Activated CD8-positive, alpha-beta T cell treated with anti-CD3 and anti-CD28 coated beads for 36 hours (primary cell): ENCODE data around the gene SCGB1C2. TPM values are rescaled to one million over a fixed set of nuclear protein-coding genes. Genes with fewer than 3 reads are reported as not detected.

Experiments used
- ATAC-seq: fragments of 200-7000 bp; cut with Tn5 transposase; one replicate; pipeline ENCODE4 v1.10.0; 2021; ENCODE audit warnings: mild to moderate bottlenecking, moderate library complexity
- CTCF ChIA-PET: fragments of 350-600 bp; sonication (Branson Sonifier 250); formaldehyde crosslinking; loops from one replicate; lab custom pipeline; 2021; ENCODE audit warnings: antibody characterized with exemption; lab: Charles Lee
- POLR2A ChIA-PET: fragments of 350-600 bp; sonication (Branson Sonifier 250); formaldehyde crosslinking; loops from one replicate; lab custom pipeline; 2021; ENCODE audit warnings: antibody characterized with exemption; lab: Charles Lee
- DNase-seq: peaks from one replicate; pipeline ENCODE4 v3.0.0-alpha.2; 2020
- H3K27ac Mint-ChIP-seq: one replicate; pipeline ENCODE4 v1.8.0; 2021; ENCODE audit warnings: mild to moderate bottlenecking, mixed read lengths
- H3K27me3 Mint-ChIP-seq: one replicate; pipeline ENCODE4 v1.8.0; 2021; ENCODE audit warnings: mixed read lengths
- H3K36me3 Mint-ChIP-seq: one replicate; pipeline ENCODE4 v1.8.0; 2021; ENCODE audit warnings: low read depth, mixed read lengths
- H3K4me1 Mint-ChIP-seq: one replicate; pipeline ENCODE4 v1.8.0; 2021; ENCODE audit warnings: low read depth, mixed read lengths
- H3K4me3 Mint-ChIP-seq: one replicate; pipeline ENCODE4 v1.8.0; 2021; ENCODE audit warnings: mild to moderate bottlenecking, moderate library complexity, mixed read lengths
- H3K9me3 Mint-ChIP-seq: one replicate; pipeline ENCODE4 v1.8.0; 2021; ENCODE audit warnings: mixed read lengths
- intact Hi-C: fragments of 100-400 bp; cut with micrococcal nuclease; formaldehyde crosslinking; loops from one replicate; pipeline ENCODE4 v1.10.0; 2022
- total RNA-seq, 2 experiments: library from RNA; stranded (reverse); gene quantifications; one replicate each; pipeline ENCODE4 v1.2.3, GENCODE V29; 2021
- TF ChIP-seq, protein P1 (sequence below): fragments of 200-600 bp; IDR thresholded peaks from one replicate; pipeline ENCODE4 v1.8.0; 2022; ENCODE audit warnings: antibody characterized with exemption, mild to moderate bottlenecking

SCGB1C2 gene
- total RNA-seq, 2 experiments from 2014 or later: not detected

DNA sequence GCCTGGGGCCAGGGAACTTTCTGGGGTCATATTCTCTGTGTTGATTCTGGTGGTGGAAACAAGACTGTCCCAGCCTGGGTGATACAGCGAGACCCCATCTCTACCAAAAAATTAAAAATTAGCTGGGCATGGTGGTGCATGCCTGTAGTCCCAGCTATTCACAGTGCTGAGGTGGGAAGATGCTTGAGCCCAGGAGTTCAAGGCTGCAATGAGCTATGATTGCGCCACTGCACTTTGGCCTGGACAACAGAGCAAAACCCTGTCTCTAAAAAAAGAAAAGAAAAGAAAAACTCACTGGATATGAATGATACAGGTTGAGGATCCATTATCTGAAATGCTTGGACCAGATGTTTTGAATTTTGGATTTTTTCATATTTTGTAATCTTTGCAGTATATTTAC, 13.6 kb downstream of the SCGB1C2 start:
- Mint-ChIP-seq H3K9me3 (no peaks in the 10 kb centered on the region), H3K4me1 (no peaks in the 10 kb centered on the region), H3K27me3 (no peaks in the 10 kb centered on the region), H3K36me3 (no peaks in the 10 kb centered on the region), H3K27ac (no peak overlapping the region), H3K4me3 (no peak overlapping the region)
- intact Hi-C loops: no loop called here
- ATAC-seq: no peak
- ChIA-PET POLR2A (no interaction called here), CTCF (no interaction called here)
- TF ChIP-seq, protein P1, sequence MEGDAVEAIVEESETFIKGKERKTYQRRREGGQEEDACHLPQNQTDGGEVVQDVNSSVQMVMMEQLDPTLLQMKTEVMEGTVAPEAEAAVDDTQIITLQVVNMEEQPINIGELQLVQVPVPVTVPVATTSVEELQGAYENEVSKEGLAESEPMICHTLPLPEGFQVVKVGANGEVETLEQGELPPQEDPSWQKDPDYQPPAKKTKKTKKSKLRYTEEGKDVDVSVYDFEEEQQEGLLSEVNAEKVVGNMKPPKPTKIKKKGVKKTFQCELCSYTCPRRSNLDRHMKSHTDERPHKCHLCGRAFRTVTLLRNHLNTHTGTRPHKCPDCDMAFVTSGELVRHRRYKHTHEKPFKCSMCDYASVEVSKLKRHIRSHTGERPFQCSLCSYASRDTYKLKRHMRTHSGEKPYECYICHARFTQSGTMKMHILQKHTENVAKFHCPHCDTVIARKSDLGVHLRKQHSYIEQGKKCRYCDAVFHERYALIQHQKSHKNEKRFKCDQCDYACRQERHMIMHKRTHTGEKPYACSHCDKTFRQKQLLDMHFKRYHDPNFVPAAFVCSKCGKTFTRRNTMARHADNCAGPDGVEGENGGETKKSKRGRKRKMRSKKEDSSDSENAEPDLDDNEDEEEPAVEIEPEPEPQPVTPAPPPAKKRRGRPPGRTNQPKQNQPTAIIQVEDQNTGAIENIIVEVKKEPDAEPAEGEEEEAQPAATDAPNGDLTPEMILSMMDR: no peak
- no peak for DNase-seq

DNA sequence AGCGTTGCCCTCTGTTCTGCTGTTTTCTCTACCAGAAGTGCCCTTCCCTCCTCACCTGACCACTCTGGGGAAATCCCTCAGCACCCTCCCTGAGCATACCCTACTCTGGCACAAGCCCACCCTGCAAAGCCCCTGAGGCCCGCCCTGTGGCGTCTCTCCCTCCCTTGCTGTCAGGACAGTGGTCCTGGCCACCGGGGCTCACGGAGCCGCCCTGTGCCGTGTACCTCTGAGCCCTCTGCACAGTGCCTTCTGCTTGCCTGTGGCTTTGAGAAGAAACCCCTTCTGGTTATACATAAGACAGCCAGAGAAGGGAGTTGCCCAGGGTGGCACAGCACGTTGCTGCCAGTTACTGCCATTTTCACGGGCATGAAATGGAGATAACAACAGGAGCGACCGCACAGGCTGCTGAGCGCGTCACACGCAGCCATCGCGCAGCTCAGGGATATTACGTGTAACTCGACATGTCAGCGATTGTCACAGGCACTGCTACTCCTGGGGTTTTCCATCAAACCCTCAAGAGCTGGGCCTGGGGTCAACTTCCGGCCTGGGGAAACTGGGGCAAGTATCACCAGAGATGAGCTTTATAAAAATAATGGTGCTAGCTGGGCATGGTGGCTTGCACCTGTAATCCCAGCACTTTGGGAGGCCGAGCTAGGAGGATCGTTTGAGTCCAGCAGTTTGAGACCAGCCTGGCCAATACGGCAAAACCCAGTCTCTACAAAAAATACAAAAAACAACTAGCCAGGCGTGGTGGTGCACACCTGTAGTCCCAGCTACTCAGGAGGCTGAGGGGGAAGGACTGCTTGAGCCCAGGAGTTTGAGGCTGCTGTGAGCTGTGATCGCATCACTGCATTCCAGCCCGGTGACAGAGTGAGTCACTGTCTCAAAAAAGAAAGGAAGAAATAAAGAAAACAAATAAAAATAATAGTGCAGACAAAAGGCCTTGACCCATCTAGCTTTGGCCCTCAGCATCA, 14.8 kb downstream of the SCGB1C2 start:
- ATAC-seq (no peak), DNase-seq (no peak)
- H3K9me3 Mint-ChIP-seq: no peaks in the 10 kb centered on the region
- no peak overlapping the region for H3K4me3 Mint-ChIP-seq
- no peaks in the 10 kb centered on the region for H3K36me3 Mint-ChIP-seq
- H3K27me3 Mint-ChIP-seq: peaks cover 2% of the 10 kb centered on the region
- H3K4me1 Mint-ChIP-seq: no peaks in the 10 kb centered on the region
- TF ChIP-seq, protein P1: no peak
- intact Hi-C loops: no loop called here
- CTCF ChIA-PET: no interaction called here
- H3K27ac Mint-ChIP-seq: no peak overlapping the region
- POLR2A ChIA-PET: no interaction called here

GRCh38 chr17:152860-153420, 15.6 kb downstream of the SCGB1C2 start:
- ATAC-seq (no peak), DNase-seq (no peak)
- Mint-ChIP-seq H3K4me3 (no peak overlapping the region), H3K36me3 (no peaks in the 10 kb centered on the region), H3K4me1 (no peaks in the 10 kb centered on the region), H3K27ac (no peak overlapping the region), H3K27me3 (peaks cover 2% of the 10 kb centered on the region), H3K9me3 (no peaks in the 10 kb centered on the region)
- CTCF ChIA-PET: no interaction called here
- POLR2A ChIA-PET: no interaction called here
- intact Hi-C loops: no loop called here
- TF ChIP-seq, protein P1: no peak

DNA sequence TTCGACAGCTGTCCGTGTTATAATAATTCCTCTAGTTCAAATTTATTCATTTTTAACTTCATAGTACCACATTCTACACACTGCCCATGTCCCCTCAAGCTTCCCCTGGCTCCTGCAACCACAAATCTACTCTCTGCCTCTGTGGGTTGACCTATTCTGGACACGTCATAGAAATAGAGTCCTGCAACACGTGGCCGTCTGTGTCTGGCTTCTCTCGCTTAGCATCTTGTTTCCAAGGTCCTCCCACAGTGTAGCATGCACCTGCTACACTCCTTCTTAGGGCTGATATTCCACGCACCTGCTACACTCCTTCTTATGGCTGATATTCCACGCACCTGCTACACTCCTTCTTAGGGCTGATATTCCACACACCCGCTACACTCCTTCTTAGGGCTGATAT, 16.5 kb downstream of the SCGB1C2 start:
- H3K4me1 Mint-ChIP-seq: no peaks in the 10 kb centered on the region
- CTCF ChIA-PET: no interaction called here
- no peak for DNase-seq
- intact Hi-C loops: no loop called here
- POLR2A ChIA-PET: no interaction called here
- H3K27me3 Mint-ChIP-seq: peaks cover 2% of the 10 kb centered on the region
- H3K9me3 Mint-ChIP-seq: no peaks in the 10 kb centered on the region
- ATAC-seq: no peak
- TF ChIP-seq, protein P1: no peak
- H3K36me3 Mint-ChIP-seq: no peaks in the 10 kb centered on the region
- no peak overlapping the region for H3K27ac Mint-ChIP-seq
- no peak overlapping the region for H3K4me3 Mint-ChIP-seq

DNA sequence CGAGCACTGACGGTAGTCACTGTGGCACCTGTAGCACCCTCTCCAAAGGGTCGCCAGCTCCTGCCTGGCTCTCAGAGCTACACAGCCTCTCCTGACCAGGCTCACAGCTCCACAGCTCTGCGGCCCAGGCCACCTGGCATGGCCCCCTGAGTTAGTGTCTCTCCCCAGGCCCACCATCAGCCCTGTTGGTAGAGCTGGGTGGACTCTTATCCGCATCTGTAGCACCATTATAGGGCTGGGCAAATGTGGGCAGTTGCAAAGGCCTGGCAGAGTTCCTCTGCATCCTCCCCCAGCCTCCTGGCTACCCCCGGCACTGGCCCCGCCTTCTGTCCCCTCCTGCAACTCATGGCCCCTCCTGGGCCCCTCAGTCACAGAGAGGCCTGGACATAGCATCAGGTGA, 18.2 kb downstream of the SCGB1C2 start:
- Mint-ChIP-seq H3K27ac (no peak overlapping the region), H3K4me1 (no peaks in the 10 kb centered on the region), H3K9me3 (no peaks in the 10 kb centered on the region), H3K27me3 (peaks cover 2% of the 10 kb centered on the region), H3K36me3 (no peaks in the 10 kb centered on the region), H3K4me3 (no peak overlapping the region)
- CTCF ChIA-PET: no interaction called here
- POLR2A ChIA-PET: no interaction called here
- TF ChIP-seq, protein P1: no peak
- ATAC-seq: no peak
- intact Hi-C loops: no loop called here
- DNase-seq: no peak
